LNCaP clone FGC (cell line): ENCODE results near the gene ESCO1.

Source experiments
- DNase-seq: peaks from one replicate; pipeline ENCODE4 v3.0.0-alpha.2; 2011; ENCODE audit warnings: low read depth
- H3K4me3 ChIP-seq: 2 replicates; pipeline ENCODE4 v1.5.1; 2011; ENCODE audit warnings: mild to moderate bottlenecking, low read depth, low read length, control low read depth
- TF ChIP-seq, protein P1 (sequence below): IDR thresholded peaks from 2 replicates; pipeline ENCODE4 v1.5.1; 2012; ENCODE audit warnings: mild to moderate bottlenecking; ENCODE audit not compliant: control insufficient read depth, insufficient read depth; ENCODE audit errors: extremely low read depth

Gene ESCO1

GRCh38 chr18:21575656-21576055 is 24.8 kb downstream of the ESCO1 start:
- no peak for DNase-seq
- TF ChIP-seq, protein P1, sequence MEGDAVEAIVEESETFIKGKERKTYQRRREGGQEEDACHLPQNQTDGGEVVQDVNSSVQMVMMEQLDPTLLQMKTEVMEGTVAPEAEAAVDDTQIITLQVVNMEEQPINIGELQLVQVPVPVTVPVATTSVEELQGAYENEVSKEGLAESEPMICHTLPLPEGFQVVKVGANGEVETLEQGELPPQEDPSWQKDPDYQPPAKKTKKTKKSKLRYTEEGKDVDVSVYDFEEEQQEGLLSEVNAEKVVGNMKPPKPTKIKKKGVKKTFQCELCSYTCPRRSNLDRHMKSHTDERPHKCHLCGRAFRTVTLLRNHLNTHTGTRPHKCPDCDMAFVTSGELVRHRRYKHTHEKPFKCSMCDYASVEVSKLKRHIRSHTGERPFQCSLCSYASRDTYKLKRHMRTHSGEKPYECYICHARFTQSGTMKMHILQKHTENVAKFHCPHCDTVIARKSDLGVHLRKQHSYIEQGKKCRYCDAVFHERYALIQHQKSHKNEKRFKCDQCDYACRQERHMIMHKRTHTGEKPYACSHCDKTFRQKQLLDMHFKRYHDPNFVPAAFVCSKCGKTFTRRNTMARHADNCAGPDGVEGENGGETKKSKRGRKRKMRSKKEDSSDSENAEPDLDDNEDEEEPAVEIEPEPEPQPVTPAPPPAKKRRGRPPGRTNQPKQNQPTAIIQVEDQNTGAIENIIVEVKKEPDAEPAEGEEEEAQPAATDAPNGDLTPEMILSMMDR: no peak
- no peak overlapping the region for H3K4me3 ChIP-seq

- TF ChIP-seq, protein P1: no peak
- no peak overlapping the region for H3K4me3 ChIP-seq
- DNase-seq: no peak
Observed at GRCh38 chr18:21571772-21572171, 28.7 kb downstream of the ESCO1 start.

- TF ChIP-seq, protein P1: no peak
- no peak for DNase-seq
- H3K4me3 ChIP-seq: no peak overlapping the region
Observed at GRCh38 chr18:21559195-21559594, 41.3 kb downstream of the ESCO1 start.

DNA sequence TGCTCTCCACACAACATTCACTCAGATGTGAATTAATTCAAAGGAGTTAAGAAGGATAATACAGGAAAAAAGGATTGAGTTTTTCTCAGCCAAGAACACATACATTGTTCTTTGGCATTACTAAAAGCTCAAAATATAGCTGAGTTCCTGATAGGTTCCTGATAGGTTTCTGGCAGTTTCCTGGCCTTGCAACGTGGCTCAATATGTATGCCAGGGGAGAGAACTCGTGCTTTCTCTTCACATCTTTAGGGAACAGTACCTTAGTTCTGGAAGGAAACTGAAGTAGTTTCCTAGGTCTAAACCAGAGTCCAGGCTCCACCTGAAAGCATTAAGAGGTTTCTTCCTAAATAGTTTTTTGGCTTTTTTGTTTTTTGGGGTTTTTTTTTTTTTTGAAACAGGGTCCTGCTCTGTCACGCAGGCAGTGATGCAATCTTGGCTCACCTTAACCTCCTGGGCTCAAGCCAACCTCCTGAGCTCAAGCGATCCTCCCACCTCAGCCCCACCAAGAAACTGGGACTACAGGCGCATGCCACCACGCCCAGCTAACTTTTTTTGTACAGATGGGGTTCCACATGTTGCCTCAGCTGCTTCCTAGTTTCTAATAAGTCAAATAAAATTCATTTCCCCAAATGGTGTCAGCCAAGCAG is 42.8 kb downstream of the ESCO1 start:
- TF ChIP-seq, protein P1: no peak
- no peak overlapping the region for H3K4me3 ChIP-seq
- no peak for DNase-seq

DNA sequence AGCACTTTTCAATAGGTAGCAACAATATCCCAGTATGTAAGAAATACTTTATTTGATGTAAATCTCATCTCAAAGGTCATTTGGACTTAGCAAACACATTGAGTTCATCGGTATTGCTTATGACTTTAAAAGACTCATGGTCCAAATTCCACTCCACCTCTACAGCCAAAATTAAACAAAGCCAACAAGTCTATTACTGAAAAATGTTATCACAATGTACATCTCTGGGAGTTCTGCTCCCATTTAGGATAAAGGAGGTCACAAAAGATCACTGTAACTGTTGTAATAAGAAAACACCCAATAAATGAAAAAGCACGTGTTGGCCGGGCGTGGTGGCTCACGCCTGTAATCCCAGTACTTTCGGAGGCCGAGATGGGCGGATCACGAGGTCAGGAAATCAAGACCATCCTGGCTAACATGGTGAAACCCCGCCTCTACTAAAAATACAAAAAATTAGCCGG is 50.0 kb downstream of the ESCO1 start:
- no peak overlapping the region for H3K4me3 ChIP-seq
- DNase-seq: no peak
- TF ChIP-seq, protein P1: no peak

- no peak overlapping the region for H3K4me3 ChIP-seq
- DNase-seq: no peak
- TF ChIP-seq, protein P1: no peak
Observed at GRCh38 chr18:21548647-21549046, 51.9 kb downstream of the ESCO1 start.

GRCh38 chr18:21546423-21546822 is 54.1 kb downstream of the ESCO1 start:
- no peak overlapping the region for H3K4me3 ChIP-seq
- no peak for DNase-seq
- TF ChIP-seq, protein P1: no peak
